Measurements from ENCODE around the gene BAIAP3.

The BAIAP3 gene

DNA sequence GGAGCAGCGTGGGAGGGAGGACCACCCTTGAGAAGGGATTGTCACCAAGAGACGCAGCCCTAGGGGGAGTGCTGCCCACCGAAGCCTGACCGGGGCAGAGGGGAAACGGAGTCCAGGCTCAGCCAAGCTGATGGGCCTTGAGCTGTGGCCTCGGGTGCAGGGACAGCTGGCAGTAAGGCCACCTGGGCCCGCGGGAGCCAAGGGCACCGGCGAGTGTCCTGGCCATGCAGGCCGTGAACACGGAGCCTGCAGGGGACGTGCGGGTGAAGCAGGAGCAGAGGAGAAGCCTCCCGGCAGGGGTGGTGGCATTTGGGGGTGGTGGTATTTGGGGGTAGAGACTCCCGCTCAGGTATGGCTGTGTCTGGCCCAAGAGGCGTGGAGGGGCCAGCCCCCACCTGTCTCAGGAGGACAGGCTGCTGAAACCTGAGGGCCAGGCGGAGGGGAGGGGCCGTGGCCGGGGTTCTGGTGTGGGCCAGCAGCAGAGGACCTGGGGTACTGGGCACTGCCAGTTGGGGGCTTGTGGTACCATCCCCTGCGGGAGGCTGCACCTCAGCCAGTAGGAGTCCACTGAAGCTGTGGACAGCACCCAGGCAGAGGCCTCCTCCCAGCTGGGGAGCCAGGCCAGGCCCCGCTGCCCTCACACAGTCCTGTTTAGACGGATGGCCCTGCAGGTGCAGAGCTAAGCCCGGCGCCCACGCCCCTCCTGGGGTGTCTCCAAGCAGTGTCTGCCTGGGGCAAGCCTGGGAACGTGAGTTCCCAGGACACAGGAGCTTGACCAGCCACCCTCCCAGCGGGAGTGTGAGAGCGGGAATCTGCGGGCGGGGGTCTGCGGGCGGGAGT lies 22.8 kb downstream of the BAIAP3 start:
- Histone ChIP-seq H3K27me3 (ENCODE audit: control insufficient read depth, insufficient read depth, low read length) (no peaks in the 10 kb centered on the region), H3K4me1 (ENCODE audit: control insufficient read depth, low read depth, low read length) (peaks cover 3% of the 10 kb centered on the region), H3K27ac (ENCODE audit: low read length) (no peak overlapping the region), H3K36me3 (ENCODE audit: control insufficient read depth, low read depth, low read length) (peaks cover 4% of the 10 kb centered on the region), H3K9me3 (ENCODE audit: control insufficient read depth, low read depth, low read length) (no peaks in the 10 kb centered on the region), H3K4me3 (ENCODE audit: low read length) (no peak overlapping the region), H3K9ac (ENCODE audit: low read length) (no peak overlapping the region)

DNA sequence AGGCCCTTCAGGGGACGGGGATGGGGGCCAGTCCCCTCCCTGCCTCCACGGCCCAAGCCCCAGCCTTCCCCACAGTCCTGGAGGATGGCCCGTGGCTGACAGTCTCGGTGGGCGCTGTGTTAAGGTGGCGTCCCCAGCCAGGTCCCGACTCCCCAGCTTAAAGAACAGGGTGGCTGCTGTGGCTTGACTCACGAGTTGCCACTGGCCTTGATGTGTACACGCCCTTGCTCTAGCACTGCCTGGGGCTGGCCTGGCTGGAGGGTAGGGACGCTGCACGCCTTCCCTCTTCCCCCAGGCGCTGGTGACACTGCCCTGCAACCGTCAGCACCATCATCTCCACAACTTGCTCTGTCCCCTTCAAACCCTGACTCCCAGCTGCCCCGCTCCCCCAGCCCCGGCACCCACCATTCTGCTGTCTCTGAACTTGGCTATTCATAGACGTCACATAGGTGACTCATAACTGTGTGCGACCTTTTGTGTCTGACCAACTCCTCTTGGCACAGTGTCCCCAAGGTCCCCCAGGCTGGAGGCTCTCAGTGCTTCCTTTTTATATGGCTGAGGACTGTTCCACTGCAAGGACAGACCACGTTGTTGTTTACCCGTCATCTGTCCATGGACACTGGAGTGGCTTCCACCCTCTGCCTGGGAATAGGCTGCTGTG lies 24.6 kb downstream of the BAIAP3 start:
- H3K4me1 ChIP-seq (ENCODE audit: control insufficient read depth, low read depth, low read length), result no peaks in the 10 kb centered on the region
- no peaks in the 10 kb centered on the region for H3K27me3 ChIP-seq (ENCODE audit: control insufficient read depth, insufficient read depth, low read length)
- no peak overlapping the region for H3K27ac ChIP-seq (ENCODE audit: low read length)
- H3K9ac ChIP-seq (ENCODE audit: low read length), result no peak overlapping the region
- no peaks in the 10 kb centered on the region for H3K9me3 ChIP-seq (ENCODE audit: control insufficient read depth, low read depth, low read length)
- H3K36me3 ChIP-seq (ENCODE audit: control insufficient read depth, low read depth, low read length), result peaks cover 16% of the 10 kb centered on the region
- H3K4me3 ChIP-seq (ENCODE audit: low read length), result no peak overlapping the region

DNA sequence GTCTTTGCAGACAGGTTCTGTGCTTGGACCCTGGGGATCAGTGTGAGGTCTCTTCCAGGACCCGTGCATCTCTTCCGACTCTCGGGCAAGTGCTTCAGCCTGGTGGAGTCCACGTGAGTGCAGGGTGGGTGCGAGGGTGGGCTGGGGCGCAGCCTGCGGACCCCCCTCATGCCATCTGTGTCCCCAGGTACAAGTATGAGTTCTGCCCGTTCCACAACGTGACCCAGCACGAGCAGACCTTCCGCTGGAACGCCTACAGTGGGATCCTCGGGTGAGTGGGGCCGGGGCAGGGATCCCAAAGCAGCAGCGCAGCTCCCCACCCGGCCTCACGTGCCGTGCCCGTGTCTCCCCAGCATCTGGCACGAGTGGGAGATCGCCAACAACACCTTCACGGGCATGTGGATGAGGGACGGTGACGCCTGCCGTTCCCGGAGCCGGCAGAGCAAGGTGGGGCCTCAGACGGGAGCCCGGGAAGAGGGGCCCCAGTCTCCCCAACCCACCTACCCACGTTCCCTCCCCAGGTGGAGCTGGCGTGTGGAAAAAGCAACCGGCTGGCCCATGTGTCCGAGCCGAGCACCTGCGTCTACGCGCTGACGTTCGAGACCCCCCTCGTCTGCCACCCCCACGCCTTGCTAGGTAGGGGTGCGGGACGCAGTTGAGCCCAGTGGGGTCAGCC lies 28.4 kb downstream of the BAIAP3 start:
- Histone ChIP-seq H3K27ac (ENCODE audit: low read length) (no peak overlapping the region), H3K4me3 (ENCODE audit: low read length) (no peak overlapping the region), H3K9ac (ENCODE audit: low read length) (no peak overlapping the region), H3K9me3 (ENCODE audit: control insufficient read depth, low read depth, low read length) (no peaks in the 10 kb centered on the region), H3K27me3 (ENCODE audit: control insufficient read depth, insufficient read depth, low read length) (no peaks in the 10 kb centered on the region), H3K36me3 (ENCODE audit: control insufficient read depth, low read depth, low read length) (peaks cover 35% of the 10 kb centered on the region), H3K4me1 (ENCODE audit: control insufficient read depth, low read depth, low read length) (no peaks in the 10 kb centered on the region)

DNA sequence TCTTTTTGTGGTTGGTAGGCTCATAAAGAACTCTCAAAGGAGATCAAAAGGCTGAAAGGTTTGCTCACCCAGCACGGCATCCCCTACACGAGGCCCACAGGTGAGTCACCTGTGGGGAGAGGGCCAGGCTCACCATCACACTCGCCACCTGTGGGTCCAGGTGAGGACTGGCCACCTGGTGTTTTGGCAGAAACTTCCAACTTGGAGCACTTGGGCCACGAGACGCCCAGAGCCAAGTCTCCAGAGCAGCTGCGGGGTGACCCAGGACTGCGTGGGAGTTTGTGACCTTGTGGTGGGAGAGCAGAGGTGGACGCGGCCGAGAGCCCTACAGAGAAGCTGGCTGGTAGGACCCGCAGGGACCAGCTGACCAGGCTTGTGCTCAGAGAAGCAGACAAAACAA lies 29.4 kb downstream of the BAIAP3 start:
- Histone ChIP-seq H3K36me3 (ENCODE audit: control insufficient read depth, low read depth, low read length) (peaks cover 35% of the 10 kb centered on the region), H3K4me3 (ENCODE audit: low read length) (no peak overlapping the region), H3K9ac (ENCODE audit: low read length) (no peak overlapping the region)

DNA sequence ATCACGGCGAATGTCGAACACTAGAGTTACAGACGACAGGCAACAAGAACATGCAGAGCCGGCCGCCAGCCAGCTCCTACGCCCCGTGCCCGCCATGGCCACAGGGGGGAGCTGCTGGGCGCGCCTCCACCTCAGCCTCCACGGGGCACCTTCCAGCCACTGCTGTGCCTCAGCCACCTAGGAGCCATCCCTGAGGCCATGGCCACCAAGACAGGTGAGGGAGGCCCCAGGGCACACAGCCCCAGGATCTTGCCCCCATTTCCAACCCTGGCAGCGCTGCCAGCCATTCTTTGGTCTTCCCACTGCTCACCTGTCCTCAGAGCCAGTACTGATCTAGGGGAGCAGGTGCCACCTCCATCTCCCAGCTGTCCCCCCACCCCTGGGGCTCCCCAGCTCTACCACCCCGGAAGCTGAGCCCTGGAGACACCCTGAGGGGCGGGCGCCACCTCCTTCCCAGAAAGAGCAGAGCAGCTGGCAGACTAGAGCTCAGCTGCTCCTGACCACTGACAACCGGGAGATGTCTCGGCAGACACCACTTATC lies 30.1 kb downstream of the BAIAP3 start:
- Histone ChIP-seq H3K36me3 (ENCODE audit: control insufficient read depth, low read depth, low read length) (peaks cover 35% of the 10 kb centered on the region), H3K27me3 (ENCODE audit: control insufficient read depth, insufficient read depth, low read length) (no peaks in the 10 kb centered on the region), H3K9ac (ENCODE audit: low read length) (no peak overlapping the region), H3K4me1 (ENCODE audit: control insufficient read depth, low read depth, low read length) (no peaks in the 10 kb centered on the region), H3K27ac (ENCODE audit: low read length) (no peak overlapping the region), H3K4me3 (ENCODE audit: low read length) (no peak overlapping the region), H3K9me3 (ENCODE audit: control insufficient read depth, low read depth, low read length) (no peaks in the 10 kb centered on the region)

More for the DNA sequence above, 29.4 kb downstream of the BAIAP3 start:
- Histone ChIP-seq H3K9me3 (ENCODE audit: control insufficient read depth, low read depth, low read length) (no peaks in the 10 kb centered on the region), H3K27ac (ENCODE audit: low read length) (no peak overlapping the region), H3K4me1 (ENCODE audit: control insufficient read depth, low read depth, low read length) (no peaks in the 10 kb centered on the region), H3K27me3 (ENCODE audit: control insufficient read depth, insufficient read depth, low read length) (no peaks in the 10 kb centered on the region)

DNA sequence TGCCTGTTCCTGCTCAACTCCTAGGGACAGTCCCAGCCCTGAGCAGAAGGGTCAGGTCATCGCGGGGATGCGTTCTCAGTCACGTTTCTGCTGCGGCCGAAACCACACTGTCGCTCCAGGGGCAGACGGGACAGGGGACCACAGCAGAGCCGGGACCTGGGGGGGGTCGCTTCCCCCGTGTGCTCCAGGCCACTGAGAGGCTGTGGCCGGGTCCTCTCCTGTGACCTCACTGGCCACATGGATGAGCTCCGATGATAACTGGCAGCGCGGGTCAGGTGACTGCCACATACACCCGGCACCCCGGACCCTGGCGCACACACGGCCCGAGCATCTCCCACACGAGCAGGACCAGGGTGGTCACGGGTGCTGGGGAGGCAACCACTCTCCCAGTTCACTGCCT lies 31.1 kb downstream of the BAIAP3 start:
- no peak overlapping the region for H3K9ac ChIP-seq (ENCODE audit: low read length)
- H3K4me3 ChIP-seq (ENCODE audit: low read length), result no peak overlapping the region
- H3K36me3 ChIP-seq (ENCODE audit: control insufficient read depth, low read depth, low read length), result peaks cover 35% of the 10 kb centered on the region
- H3K27me3 ChIP-seq (ENCODE audit: control insufficient read depth, insufficient read depth, low read length), result no peaks in the 10 kb centered on the region
- H3K27ac ChIP-seq (ENCODE audit: low read length), result no peak overlapping the region
- no peaks in the 10 kb centered on the region for H3K9me3 ChIP-seq (ENCODE audit: control insufficient read depth, low read depth, low read length)
- H3K4me1 ChIP-seq (ENCODE audit: control insufficient read depth, low read depth, low read length), result no peaks in the 10 kb centered on the region

DNA sequence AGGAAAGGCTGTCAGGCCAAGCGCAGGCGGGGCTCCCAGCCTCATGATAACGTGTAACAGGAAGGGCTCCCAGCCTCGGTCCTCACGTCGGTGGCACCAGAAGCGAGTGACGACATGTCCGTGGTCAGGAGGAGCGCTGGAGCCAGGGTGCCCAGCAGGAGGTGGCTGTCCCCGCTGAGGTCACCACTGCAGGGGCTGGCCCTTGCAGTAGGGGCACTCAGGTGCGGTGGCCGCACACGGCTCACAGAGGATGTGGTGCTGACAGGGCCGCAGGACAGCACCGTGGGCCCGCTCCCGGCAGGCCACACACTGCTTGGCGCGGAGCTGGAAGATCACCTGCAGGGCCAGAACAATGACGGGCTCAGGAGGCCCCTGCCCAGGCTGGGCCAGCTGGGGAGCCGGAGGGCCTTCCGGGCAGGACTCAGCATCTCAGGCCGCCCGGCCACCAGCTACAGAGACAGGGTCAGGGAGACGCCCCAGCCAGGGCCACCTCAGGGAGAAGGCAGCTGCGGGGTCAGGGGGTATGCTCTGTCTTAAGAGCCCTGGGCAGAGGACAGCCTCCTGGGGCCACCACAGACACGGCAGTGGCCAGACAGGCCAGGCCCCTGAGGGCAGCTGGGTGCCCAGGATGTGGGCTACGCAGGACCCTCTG lies 32.7 kb downstream of the BAIAP3 start:
- H3K4me1 ChIP-seq (ENCODE audit: control insufficient read depth, low read depth, low read length), result no peaks in the 10 kb centered on the region
- no peaks in the 10 kb centered on the region for H3K27me3 ChIP-seq (ENCODE audit: control insufficient read depth, insufficient read depth, low read length)
- no peak overlapping the region for H3K27ac ChIP-seq (ENCODE audit: low read length)
- H3K9ac ChIP-seq (ENCODE audit: low read length), result no peak overlapping the region
- no peaks in the 10 kb centered on the region for H3K9me3 ChIP-seq (ENCODE audit: control insufficient read depth, low read depth, low read length)
- H3K36me3 ChIP-seq (ENCODE audit: control insufficient read depth, low read depth, low read length), result peaks cover 31% of the 10 kb centered on the region
- H3K4me3 ChIP-seq (ENCODE audit: low read length), result no peak overlapping the region

DNA sequence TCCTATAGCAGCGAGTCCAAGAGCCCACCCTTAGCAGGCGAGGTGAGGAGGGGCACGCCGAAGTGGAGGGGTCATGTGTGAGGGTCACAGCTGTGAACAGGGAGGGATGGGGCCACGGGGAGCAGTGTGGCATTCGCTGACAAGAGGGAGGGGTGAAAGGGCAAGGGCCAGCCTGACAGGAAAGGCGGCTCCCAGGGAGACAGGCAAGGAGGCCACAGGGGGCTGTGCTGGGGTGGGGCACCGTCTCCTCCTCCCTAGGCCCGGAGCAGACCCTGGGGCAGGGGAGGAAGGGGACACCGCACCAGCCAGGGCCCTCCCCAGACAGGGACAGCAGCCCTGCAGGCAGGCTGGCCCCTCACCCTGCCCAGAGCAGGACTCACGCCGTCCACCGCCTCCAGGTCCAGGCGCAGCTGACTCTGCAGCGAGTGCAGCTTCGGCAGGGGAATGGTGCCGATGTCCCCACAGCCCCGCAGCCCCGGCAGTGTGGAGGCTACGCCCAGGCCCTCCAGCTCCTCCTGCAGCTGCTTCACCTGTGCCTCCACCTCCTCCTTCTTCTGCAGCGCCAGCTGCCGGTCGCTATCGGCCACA lies 33.4 kb downstream of the BAIAP3 start:
- Histone ChIP-seq H3K4me3 (ENCODE audit: low read length) (no peak overlapping the region), H3K9ac (ENCODE audit: low read length) (no peak overlapping the region), H3K4me1 (ENCODE audit: control insufficient read depth, low read depth, low read length) (no peaks in the 10 kb centered on the region), H3K27me3 (ENCODE audit: control insufficient read depth, insufficient read depth, low read length) (no peaks in the 10 kb centered on the region), H3K36me3 (ENCODE audit: control insufficient read depth, low read depth, low read length) (peaks cover 31% of the 10 kb centered on the region), H3K9me3 (ENCODE audit: control insufficient read depth, low read depth, low read length) (no peaks in the 10 kb centered on the region), H3K27ac (ENCODE audit: low read length) (no peak overlapping the region)

DNA sequence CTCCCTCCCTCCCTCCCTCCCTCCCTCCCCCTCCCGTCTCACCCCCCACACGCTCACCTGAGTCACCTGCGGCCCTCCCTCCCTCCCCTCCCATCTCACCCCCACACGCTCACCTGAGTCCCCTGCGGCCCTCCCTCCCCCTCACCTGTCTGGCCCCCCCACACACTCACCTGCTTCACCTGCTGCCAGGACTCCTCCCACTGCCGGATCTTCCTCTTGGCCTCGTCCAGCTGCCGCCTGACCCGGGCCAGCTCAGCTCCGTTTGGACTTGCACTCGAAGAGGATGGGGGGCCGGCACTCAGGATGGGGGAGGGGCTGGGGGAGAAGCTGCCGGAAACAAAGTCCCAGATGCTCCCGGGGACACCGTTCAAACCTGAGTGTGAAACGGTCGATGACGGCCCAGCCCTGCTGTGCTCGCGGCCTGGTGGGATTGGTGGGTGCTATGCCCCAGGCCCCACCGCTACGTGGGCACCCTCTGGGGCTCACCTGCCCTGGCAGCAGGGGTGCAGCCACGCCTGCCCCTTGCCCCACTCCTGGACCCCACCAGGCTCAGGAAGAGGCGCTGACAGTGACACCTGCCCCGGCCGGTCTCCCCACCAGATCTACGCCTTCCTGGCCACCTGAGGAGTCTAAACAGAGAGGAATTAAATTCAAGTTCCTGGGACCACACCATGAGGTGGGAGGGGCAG lies 34.2 kb downstream of the BAIAP3 start:
- peaks cover 23% of the 10 kb centered on the region for H3K36me3 ChIP-seq (ENCODE audit: control insufficient read depth, low read depth, low read length)
- no peaks in the 10 kb centered on the region for H3K4me1 ChIP-seq (ENCODE audit: control insufficient read depth, low read depth, low read length)
- H3K4me3 ChIP-seq (ENCODE audit: low read length), result no peak overlapping the region
- H3K9me3 ChIP-seq (ENCODE audit: control insufficient read depth, low read depth, low read length), result no peaks in the 10 kb centered on the region
- H3K27ac ChIP-seq (ENCODE audit: low read length), result no peak overlapping the region
- no peaks in the 10 kb centered on the region for H3K27me3 ChIP-seq (ENCODE audit: control insufficient read depth, insufficient read depth, low read length)
- H3K9ac ChIP-seq (ENCODE audit: low read length), result no peak overlapping the region

DNA sequence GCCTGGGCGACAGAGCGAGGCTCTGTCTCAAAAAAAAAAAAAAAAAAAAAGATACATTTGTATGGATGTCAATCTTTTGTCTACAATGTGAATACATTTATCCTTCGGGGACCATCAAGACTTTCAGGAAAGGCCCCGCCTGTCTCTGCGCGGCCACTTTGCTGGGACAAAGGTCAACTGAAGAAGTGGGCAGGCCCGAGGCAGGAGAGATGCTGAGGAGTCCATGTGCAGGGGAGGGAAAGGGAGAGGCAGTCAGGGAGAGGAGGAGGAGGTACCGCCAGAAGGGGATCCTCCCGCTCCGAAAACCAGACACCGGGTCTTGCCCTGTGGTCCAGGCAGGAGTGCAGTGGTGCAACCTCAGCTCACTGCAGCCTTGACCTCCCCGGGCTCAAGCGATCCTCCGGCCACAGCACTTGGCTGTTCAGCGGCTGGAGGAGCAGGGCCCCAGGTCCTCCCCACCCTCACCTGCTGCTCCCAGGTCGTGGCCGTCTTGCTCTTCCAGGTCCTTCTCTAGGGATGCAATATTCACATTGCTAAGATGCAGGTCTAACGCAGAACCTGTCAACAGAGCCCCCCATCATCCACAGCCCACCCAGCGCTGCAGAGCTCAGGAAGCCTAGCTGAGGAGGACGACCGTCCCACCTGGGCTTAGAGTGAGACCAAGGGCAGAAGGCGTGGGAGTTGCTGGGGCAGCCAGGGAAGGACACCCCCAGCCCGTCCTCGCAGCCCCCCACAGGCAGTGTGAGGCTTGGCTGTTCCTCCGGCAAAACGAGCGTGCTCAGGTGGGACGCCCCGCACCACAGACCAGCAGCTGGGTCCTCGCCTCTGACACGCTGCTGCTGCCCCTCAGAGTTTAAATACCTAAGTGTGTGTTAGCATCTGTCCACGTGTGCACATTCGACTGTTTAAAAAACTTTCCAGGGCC lies 37.9 kb downstream of the BAIAP3 start:
- Histone ChIP-seq H3K9me3 (ENCODE audit: control insufficient read depth, low read depth, low read length) (no peaks in the 10 kb centered on the region), H3K27me3 (ENCODE audit: control insufficient read depth, insufficient read depth, low read length) (no peaks in the 10 kb centered on the region), H3K4me1 (ENCODE audit: control insufficient read depth, low read depth, low read length) (no peaks in the 10 kb centered on the region), H3K9ac (ENCODE audit: low read length) (no peak overlapping the region), H3K36me3 (ENCODE audit: control insufficient read depth, low read depth, low read length) (no peaks in the 10 kb centered on the region), H3K27ac (ENCODE audit: low read length) (no peak overlapping the region), H3K4me3 (ENCODE audit: low read length) (no peak overlapping the region)

All from iPS-18a (cell line).